Bone marrow (tissue), 2 donors: ENCODE results near the gene GABRR1.
A peak's percentile ranks its signal among the peaks of the same experiment; 100 is the strongest.
"Not testable (repeated sequence)": the region's sequence is repeated elsewhere in the genome, so short reads cannot be mapped to it uniquely, and the experiment has no call there.

Experiments used
- DNase-seq, 2 donors: peaks; one replicate each; lab custom pipeline; 2025; lab: John Stamatoyannopoulos, UW

Gene GABRR1

DNA sequence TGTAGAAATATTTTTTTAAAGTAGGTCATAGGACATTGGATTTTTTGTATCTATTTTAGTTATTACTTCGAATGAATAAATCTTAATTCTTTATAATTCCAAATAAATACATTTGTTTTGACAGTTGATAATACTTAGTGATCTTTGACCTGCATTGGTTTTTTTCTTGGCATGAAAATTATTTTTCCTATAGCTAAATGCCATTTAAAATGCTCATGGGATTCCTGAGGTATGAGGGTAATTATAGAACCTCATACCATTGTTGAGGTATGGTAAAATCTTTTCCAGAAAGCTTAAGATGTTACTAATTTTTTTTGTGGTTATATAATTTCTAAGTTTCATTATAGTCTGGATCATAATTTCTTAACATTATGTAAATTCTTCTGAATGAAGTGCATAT is 63.0 kb downstream of the GABRR1 start:
- DNase-seq = no peak

DNA sequence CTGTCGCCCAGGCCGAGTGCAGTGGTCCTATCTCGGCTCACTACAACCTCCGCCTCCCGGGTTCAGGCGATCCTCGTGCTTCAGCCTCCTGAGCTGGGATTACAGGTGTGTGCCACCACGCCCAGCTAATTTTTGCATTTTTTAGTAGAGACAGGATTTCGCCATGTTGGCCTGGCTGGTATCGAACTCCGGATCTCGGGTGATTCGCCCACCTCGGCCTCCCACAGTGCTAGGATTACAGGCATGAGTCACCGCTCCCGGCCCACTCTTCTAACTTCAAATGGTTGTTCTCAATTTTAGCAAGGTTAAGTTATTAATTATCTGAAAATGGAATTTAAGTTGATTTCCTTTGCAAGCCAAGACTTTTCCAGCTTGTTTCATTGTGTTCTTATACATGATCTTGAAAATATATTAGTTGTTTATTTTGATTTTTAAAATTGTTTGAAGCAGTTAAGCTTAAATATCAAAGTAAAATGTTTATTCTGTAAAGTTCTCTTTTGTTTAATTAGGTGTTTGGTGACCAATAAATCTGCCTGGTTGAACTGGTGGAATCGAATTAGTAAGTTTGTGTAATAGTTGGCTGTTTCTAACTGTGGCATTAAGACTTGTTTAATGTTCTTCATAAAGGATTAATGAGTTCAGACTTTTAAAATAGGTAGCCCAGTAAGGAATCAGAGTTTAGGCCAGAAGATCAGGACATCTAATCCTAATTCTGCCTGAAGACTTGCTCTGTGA is 69.0 kb downstream of the GABRR1 start:
- DNase-seq = peak in 1 of 2 donors; percentile 1

DNA sequence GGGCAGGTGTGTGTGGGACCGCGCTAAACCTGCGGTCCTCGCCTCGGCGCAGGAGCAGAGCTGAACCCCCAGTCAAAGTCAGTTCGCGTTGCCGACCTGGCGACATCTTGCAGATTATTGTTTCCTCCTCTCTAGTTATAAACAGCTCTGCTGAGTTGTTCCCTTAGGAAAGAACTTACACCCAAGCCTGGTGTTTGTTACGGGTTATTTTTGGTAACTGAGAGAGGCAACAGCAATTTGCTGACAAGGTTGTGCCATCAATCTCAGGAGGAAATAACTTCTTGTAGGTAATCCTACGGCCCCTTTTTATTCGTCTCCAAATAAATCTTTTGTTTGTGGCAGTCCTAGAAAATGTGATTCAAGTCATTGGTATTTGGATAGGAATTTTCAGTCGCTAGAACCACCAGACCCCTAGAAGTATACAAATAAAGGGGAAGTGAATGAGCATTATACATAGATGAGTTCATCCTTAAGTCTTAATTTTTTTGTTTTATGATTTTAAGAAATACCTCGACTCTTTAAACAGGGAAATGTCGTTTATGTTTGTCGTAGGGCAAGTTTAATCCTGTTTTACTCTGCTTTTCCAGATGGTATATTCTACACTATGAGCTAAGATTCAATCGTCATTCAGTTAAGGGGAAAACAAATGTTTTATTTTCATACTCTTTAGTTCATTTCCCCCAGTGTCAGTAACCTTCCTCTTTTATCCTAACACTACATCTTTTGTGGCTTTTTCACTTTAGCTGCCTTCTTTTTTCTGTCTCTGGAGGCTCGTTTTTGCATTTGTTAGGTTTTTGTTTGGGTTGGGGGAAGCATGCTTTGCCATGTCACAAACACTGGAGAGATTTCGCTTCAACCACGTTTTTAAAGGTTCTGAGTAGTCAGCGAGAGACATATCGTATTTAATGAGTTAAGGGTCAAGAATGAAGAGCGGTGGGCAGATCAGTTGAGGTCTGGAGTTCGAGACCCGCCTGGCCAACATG is 70.1 kb downstream of the GABRR1 start:
- peak in 1 of 2 donors; percentile 49 for DNase-seq

DNA sequence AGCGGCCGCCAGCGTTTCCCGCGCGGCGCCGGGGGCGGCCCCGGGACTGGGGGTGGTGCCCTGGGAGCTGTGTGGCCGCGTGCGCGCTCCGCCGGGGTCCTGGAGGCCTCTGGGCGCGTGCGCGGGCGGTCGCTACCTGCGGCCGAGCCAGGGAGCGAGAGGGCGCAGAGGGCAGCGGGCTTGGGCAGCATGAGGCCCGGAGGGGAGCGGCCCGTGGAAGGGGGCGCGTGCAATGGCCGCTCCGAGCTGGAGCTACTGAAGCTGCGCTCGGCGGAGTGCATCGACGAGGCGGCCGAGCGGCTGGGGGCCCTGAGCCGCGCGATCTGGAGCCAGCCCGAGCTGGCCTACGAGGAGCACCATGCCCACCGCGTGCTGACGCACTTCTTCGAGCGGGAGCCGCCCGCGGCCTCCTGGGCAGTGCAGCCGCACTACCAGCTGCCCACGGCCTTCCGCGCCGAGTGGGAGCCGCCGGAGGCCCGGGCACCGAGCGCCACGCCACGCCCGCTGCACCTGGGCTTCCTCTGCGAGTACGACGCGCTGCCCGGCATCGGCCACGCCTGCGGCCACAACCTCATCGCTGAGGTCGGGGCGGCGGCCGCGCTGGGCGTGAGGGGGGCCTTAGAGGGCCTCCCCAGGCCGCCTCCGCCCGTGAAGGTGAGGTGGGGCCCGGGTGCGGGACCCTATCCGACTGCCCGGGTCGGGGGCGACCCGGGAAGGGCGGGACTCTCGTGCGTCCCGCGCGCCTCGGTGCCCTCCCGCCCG is 71.0 kb downstream of the GABRR1 start, which contains the start of gene PM20D2:
TSS of gene PM20D2 (plus strand) at position 100 of the 762 bp plus-strand sequence. CDS start at position 190, 90 bp downstream.
- DNase-seq = peak in 1 of 2 donors; percentile 63

DNA sequence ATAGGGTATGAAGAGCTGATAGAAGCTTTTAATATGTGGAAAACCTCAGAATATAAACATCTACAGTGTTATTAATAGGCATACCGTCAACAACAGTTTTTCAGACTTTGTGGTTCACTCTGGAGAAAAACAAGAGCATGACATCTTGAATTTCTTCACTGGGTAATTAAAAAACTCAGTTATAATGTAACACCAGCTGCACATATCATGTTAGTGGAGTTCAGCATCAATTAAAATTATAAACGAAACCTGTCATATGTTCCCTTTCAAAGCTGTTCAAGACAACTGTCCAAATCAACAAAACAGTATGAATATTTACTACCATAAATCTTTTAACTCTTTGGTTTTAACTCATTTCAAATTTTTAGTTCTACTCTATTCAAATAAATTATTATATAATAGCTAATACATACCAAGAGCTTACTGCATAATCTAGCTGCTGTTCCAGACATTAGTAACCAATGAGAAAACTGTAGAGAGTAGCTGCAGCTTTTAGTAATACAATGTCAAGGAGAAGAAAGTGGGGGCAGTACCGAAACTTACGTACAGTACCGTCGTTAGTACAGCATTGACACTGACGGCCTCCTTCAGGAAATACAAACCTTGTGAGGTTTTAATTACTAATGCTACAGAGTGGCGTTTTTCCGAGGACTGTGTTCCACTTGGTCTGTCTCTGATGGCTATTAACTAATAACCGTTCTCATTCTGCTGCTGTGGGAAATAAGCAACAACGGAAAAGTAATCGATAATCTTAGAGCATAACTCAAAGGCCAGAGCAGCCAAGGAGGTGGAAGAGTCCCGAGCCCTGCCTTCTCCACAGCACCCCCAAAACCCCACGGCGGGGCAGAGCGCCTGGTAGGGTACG is 71.8 kb downstream of the GABRR1 start:
- peak in 1 of 2 donors; percentile 63 for DNase-seq

DNA sequence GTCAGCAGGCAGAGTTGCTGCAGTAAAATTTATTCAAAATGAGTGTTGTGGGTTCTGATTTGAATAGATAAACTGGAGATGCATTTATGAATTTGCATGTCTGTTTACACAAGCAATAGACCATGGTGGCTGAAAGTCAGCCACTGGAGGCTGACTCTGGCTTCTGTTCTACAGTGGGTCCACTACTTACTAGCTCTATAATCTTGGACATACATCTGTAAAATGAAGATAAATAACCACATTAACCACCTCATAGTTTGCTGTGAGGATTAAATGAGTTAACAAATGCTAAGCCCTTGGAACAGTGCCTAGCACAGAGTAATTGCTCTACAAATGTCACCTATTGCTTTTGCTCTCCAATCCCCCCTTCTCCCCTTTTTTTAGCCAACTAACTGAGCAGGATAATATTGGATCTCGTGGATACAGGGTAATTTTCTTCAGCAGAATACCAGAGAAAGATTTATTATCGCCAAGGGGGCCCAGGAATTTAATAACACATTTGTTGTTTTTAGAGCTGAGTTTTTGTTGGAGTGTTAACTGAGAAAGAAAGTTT is 72.7 kb downstream of the GABRR1 start:
- no peak for DNase-seq

DNA sequence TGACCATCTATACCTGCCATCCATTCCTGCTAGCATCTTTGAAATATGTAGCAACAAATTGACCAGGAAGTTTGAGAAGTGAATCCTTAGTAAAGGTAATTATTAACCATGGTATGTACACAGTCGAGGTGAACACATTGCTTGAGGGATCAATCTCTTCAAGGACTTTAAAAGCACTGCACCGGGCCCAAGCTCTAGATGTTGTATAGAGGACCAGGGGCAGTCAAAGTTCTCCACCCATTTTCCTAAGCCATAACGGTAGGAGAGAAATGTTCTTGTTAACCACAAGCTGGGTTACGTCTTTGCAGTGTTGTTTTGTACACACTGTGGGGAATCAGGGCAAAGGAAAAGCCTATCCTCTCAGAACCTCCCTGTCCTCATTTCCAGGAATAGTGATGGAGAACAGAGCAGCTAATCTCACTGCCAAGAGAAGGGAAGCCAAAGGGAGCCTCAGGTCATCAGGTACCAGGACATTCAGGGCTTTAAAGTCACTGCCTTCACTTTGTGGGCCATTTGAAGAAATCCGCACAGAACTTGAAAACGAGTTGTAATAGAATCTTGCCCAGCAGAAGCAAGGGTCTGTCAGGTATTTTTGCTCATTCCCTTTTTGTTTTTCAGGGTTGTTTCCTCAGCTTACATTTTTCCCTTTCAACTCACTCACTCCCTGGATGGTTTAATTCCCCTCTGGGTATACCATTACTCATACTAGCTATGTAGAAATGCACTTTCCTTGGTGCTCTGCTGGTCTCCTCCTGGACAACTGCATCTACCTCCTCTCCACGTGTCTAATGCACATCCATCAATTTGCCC is 76.6 kb downstream of the GABRR1 start:
- DNase-seq = no peak

DNA sequence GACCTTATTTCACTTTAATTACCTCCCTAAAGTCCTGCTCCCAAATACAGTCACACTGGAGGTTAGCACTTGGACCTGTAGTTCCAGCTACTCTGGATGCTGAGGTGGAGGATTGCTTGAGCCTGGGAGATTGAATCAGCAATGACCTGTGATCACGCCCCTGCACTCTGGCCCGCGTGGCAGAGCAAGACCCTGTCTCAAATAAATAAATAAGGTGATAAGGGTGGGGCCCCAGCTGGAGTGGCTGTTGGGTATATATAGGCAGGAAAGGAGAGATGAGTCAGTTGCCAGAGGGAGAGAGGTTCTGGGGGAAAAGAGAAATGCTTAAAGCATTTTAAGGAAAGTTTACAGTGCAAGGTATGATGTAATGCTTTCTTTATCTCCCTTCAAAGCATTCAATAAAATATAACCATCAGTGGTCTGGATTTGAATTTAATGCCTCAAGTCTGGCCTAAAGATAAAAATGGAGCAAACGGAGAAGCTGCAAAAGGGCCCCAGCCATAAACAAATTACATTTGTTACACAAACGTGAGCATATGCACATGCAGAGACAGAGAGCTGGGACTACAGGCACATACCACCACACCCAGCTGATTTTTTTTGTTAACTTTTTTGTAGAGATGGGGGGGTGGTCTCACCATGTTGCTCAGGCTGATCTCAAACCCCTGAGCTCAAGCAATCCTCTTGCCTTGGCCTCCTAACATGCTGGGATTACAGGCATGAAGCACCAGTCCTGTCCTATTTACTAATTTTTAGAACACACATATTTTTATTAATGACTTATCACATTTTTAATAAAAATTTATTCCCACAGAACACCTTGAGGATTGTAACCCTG is 77.4 kb downstream of the GABRR1 start:
- no peak for DNase-seq

DNA sequence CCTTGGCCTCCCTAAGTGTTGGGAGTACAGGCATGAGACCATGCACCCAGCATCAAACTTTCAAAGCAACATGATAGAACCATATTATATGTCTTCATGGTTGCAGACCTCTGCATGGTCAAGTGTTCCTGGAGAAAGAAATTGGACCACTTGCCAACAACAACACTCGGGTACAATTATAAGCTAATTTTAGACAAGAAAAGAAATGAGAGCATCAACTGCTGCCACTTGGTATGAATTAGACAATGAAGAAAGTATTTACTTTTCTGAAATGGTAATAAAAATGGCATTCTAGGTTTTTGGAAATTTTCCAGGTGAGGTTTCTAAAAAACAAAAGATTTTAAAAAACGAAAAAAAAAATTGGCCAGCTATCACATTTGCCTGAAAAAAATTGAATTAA is 79.0 kb downstream of the GABRR1 start:
- no peak for DNase-seq

DNA sequence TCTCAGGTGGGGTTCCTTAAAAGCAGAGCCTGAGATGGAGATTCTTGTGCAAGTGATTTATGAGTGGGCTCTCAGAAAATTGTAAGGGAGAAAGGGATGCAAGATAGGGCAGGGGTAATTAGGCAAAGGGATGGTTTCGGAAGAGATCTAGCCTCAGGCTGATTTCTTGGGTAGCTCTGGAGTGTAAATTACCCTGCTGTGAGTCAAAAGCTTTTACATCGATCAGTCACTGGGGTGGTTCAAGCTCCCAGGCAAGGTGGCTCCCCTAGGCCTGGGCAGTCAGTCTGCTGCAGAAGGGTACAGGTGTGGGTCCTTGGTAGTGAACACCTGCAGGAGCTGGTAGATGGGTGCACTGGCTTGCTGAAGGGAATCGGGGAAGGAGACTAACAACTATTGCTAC is 82.4 kb downstream of the GABRR1 start:
- DNase-seq = no peak

DNA sequence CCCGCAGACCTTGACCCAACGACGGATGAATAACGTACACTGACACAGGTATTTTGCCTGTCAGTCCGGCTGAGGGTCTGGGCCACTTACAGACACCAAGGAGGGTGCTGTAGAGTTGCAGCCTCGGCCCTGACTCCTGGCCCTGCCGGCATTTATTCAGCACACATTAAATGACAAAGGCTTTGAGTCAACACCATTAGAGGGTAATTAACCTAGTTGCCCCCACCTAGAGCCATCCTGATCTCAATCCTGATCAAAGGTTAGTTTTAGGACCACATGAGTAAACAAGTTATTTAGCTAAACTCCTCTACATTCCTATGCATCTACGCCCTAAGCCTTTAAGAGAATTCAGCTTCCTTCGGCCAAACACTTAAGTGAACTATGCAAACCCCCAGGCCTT is 83.2 kb downstream of the GABRR1 start:
- no peak for DNase-seq

DNA sequence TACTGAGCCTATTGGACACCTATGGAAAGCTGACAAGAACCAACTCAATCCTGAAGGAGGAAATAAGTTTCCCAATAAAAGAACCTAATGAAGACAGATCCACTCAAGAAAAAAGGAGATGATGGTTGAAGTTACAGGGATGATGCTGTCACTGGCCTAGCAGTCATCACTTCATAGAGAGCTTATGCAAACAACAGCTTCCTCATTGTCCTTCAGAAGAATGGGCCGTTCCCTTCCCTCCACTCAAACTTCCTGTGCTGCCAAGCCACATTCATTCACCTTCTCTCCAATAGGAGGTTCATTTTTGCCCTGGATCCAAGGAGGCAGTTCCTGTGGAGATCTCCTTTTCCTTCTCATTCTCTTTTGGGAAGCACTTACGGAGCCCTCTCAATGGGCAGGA is 85.1 kb downstream of the GABRR1 start:
- DNase-seq = no peak

DNA sequence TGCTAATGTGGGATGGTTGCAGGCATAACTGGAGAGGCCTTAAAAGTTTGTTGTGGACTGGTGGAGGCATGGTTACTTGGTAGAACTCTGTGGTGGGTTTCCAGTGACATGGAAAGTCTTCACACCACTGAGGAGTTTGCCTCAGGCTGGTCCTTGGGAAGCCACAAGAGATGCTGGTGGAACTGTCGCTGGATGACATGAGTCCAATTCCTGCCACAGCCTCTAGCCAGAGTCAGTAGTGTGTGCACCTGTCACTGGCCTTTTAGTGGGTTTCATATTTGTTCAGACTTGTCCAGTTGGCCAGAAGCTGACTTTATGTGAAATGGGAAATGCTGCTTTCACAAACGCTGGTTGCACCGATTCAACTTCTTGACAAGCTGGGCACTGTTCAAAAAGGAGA is 85.6 kb downstream of the GABRR1 start:
- DNase-seq = no peak

DNA sequence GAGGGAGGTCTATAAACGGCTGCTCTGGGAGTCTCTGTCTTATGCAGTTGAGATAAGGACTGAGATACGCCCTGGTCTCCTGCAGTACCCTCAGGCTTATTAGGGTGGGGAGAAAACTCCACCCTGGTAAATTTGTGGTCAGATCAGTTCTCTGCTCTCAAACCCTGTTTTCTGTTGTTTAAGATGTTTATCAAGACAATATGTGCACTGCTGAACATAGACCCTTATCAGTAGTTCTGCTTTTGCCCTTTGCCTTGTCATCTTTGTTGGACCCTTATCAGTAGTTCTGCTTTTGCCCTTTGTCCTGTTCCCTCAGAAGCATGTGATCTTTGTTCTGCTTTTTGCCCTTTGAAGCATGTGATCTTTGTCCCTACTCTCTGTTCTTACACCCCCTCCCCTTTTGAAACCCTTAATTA is 88.9 kb downstream of the GABRR1 start:
- not testable (repeated sequence) for DNase-seq
